Loucy (cell line): Measurements from ENCODE around the gene HEATR5B.

ENCODE experiments used
- H2AFZ ChIP-seq: fragments of 200-600 bp; sonication (generic); 2 replicates; pipeline ENCODE4 v1.6.0; 2016; ENCODE audit warnings: antibody characterized with exemption, mild to moderate bottlenecking, low read length, moderate library complexity
- H3F3A ChIP-seq: fragments of 200-600 bp; 2 replicates; pipeline ENCODE4 v1.6.0; 2016; ENCODE audit warnings: antibody characterized with exemption, low read depth, mild to moderate bottlenecking
- H3K27me3 ChIP-seq: fragments of 200-600 bp; sonication (generic); 2 replicates; pipeline ENCODE4 v1.6.1; 2014; ENCODE audit warnings: low read length, mild to moderate bottlenecking; ENCODE audit not compliant: insufficient read depth, poor library complexity, severe bottlenecking
- H3K36me3 ChIP-seq: fragments of 200-600 bp; sonication (generic); 2 replicates; pipeline ENCODE4 v1.6.1; 2016; ENCODE audit warnings: low read length; ENCODE audit not compliant: insufficient read depth
- H3K4me1 ChIP-seq: fragments of 200-600 bp; sonication (generic); 2 replicates; pipeline ENCODE4 v1.5.1; 2014; ENCODE audit warnings: low read length, mild to moderate bottlenecking; ENCODE audit not compliant: insufficient read depth, poor library complexity, severe bottlenecking
- H3K4me2 ChIP-seq: fragments of 200-600 bp; sonication (generic); 2 replicates; pipeline ENCODE4 v1.6.0; 2014; ENCODE audit warnings: antibody characterized with exemption, low read length, low read depth, mild to moderate bottlenecking; ENCODE audit not compliant: poor library complexity, severe bottlenecking
- H3K4me3 ChIP-seq: fragments of 200-600 bp; sonication (generic); 2 replicates; pipeline ENCODE4 v1.5.1; 2014; ENCODE audit warnings: low read length, mild to moderate bottlenecking, mixed read lengths; ENCODE audit not compliant: poor library complexity, severe bottlenecking
- H3K79me2 ChIP-seq: fragments of 200-600 bp; sonication (generic); 2 replicates; pipeline ENCODE4 v1.6.1; 2014; ENCODE audit warnings: low read length; ENCODE audit not compliant: insufficient read depth
- H3K9ac ChIP-seq: fragments of 200-600 bp; sonication (generic); 2 replicates; pipeline ENCODE4 v1.6.0; 2014; ENCODE audit warnings: mild to moderate bottlenecking, low read depth, low read length, moderate library complexity; ENCODE audit not compliant: poor library complexity, severe bottlenecking
- H3K9me2 ChIP-seq: fragments of 200-600 bp; sonication (generic); replicated peaks from 2 replicates; pipeline ENCODE4 v1.6.1; 2016; ENCODE audit warnings: low read depth, low read length, mixed read lengths
- H3K9me3 ChIP-seq: fragments of 200-600 bp; sonication (generic); 2 replicates; pipeline ENCODE4 v1.6.1; 2014; ENCODE audit warnings: mild to moderate bottlenecking, antibody characterized with exemption, low read length, low read depth; ENCODE audit not compliant: insufficient read depth
- H4K20me1 ChIP-seq: fragments of 200-600 bp; sonication (generic); 2 replicates; pipeline ENCODE4 v1.6.0; 2014; ENCODE audit warnings: antibody characterized with exemption, low read length, mild to moderate bottlenecking; ENCODE audit not compliant: insufficient read depth, poor library complexity, severe bottlenecking
- EZH2phosphoT487 ChIP-seq: fragments of 200-600 bp; IDR thresholded peaks from 2 replicates; pipeline ENCODE4 v1.6.1; 2018; ENCODE audit warnings: antibody characterized with exemption, mild to moderate bottlenecking, moderate library complexity, borderline replicate concordance
- TF ChIP-seq, protein P1 (sequence below): fragments of 200-600 bp; sonication (generic); conservative IDR thresholded peaks from 2 replicates; pipeline ENCODE4 v1.5.1; 2014; ENCODE audit warnings: mild to moderate bottlenecking, antibody characterized with exemption, low read length

HEATR5B gene

DNA sequence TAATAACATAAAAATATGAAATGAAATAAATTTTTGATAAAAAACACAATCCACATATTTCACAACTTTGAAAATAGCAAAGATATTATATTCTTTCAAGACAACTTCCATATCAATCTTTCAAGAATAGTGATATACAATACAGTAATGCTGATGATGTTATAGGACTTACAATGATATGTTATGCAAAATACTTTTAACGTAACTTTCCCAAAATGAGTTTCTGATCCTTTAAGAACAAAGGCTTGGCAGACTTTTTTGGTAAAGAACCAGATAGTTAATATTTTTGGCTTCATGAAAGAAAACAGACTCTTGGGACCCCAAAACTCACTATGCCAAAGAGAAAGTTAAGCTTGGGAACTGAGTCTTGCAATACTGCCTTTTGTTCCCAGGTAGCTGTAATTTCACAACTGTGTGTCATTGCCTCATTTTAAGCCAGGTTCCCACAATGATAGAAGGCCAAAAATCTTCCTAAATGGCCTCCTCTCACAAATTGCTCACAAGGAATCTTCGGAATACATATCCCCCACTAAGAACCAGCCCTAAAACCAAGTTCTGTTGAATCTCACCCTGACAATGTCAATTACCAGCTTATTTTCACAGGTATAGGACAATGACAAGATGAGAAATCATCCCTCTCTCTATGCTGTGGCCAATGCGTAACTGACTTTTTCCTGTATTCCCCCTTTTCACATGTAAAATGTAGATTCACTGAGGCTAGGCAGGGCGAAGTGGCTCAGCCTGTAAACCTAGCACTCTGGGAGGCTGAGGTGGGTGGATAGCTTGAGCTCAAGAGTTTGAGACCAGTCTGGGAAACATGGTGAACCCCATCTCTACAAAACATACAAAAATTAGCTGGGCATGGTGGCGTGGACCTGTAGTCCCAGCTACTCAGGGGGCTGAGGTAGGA is 63.0 kb downstream of the HEATR5B start:
- Histone ChIP-seq H3K4me1 (no peaks in the 10 kb centered on the region), H4K20me1 (no peaks in the 10 kb centered on the region), H3K36me3 (peaks cover 34% of the 10 kb centered on the region; the same call in 1 of the 2 replicates), H3K4me3 (no peak overlapping the region), H2AFZ (no peak overlapping the region), H3K27me3 (no peaks in the 10 kb centered on the region), H3K9ac (no peak overlapping the region), H3K9me2 (no peaks in the 10 kb centered on the region), H3K9me3 (no peaks in the 10 kb centered on the region), H3F3A (no peaks in the 10 kb centered on the region), H3K4me2 (no peak overlapping the region), H3K79me2 (no peaks in the 10 kb centered on the region)
- TF ChIP-seq EZH2phosphoT487: no peak
- TF ChIP-seq, protein P1, sequence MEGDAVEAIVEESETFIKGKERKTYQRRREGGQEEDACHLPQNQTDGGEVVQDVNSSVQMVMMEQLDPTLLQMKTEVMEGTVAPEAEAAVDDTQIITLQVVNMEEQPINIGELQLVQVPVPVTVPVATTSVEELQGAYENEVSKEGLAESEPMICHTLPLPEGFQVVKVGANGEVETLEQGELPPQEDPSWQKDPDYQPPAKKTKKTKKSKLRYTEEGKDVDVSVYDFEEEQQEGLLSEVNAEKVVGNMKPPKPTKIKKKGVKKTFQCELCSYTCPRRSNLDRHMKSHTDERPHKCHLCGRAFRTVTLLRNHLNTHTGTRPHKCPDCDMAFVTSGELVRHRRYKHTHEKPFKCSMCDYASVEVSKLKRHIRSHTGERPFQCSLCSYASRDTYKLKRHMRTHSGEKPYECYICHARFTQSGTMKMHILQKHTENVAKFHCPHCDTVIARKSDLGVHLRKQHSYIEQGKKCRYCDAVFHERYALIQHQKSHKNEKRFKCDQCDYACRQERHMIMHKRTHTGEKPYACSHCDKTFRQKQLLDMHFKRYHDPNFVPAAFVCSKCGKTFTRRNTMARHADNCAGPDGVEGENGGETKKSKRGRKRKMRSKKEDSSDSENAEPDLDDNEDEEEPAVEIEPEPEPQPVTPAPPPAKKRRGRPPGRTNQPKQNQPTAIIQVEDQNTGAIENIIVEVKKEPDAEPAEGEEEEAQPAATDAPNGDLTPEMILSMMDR: no peak

DNA sequence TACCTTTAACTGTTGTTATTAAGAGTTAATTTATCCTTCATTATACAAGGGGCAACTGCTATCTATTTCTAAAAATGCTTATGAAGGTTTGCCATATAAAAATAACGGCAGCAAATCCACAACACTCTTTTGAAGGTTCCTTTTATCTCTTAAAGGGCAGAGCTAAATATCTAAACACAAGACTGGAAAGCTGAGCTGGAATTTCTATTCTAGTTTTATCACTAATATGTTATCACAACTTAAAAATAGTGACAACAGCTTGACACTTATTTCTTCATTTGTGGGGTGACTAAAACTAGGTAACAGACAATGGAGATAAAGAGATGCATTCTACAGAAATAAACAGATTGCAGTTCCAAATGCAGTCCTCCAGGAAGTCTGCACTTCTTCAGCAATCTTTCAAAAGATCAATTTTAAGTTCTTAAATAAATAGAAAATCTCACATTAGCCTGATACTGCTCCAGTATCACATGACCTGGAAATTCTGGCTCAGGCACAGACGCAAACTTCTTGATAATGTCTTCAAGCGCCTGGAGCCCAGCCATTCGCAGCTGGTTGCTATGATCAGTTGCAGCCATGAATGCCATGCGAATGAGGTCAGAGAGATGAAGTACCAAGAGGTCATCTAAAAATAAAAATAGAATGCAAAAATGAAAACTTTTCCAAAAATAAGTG is 63.8 kb downstream of the HEATR5B start:
- H3K9me3 ChIP-seq: no peaks in the 10 kb centered on the region
- no peaks in the 10 kb centered on the region for H3F3A ChIP-seq
- no peaks in the 10 kb centered on the region for H3K9me2 ChIP-seq
- no peaks in the 10 kb centered on the region for H3K27me3 ChIP-seq
- no peak overlapping the region for H3K4me2 ChIP-seq
- no peaks in the 10 kb centered on the region for H3K79me2 ChIP-seq
- H4K20me1 ChIP-seq: no peaks in the 10 kb centered on the region
- H3K4me1 ChIP-seq: no peaks in the 10 kb centered on the region
- peaks cover 30% of the 10 kb centered on the region; the same call in 1 of the 2 replicates for H3K36me3 ChIP-seq
- H2AFZ ChIP-seq: no peak overlapping the region
- H3K9ac ChIP-seq: no peak overlapping the region
- H3K4me3 ChIP-seq: no peak overlapping the region
- TF ChIP-seq, protein P1: no peak
- TF ChIP-seq EZH2phosphoT487: no peak

DNA sequence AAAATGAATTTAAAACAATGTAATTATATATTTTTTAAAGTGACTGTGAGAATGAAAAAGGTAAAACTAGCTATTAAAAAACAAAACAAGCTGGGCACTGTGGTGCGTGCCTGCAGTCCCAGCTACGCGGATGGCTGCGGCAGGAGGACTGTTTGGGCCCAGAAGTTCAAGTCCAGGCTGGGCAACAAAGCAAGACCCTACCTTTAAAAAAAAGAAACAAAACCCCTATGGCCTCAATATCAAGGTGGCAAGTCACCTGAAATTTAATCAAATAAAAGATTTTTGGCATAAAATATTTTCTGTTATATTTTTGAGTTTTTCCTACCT is 70.9 kb downstream of the HEATR5B start:
- H3K36me3 ChIP-seq: peaks cover 24% of the 10 kb centered on the region

More for the DNA sequence above, 70.9 kb downstream of the HEATR5B start:
- H3K9me2 ChIP-seq: no peaks in the 10 kb centered on the region
- H3K4me2 ChIP-seq: no peak overlapping the region
- H3K4me3 ChIP-seq: no peak overlapping the region
- TF ChIP-seq, protein P1: no peak
- TF ChIP-seq EZH2phosphoT487: no peak
- no peak overlapping the region for H2AFZ ChIP-seq
- no peaks in the 10 kb centered on the region for H3K9me3 ChIP-seq
- H3K4me1 ChIP-seq: no peaks in the 10 kb centered on the region
- no peaks in the 10 kb centered on the region for H3K79me2 ChIP-seq
- no peaks in the 10 kb centered on the region for H4K20me1 ChIP-seq
- H3F3A ChIP-seq: no peaks in the 10 kb centered on the region
- no peak overlapping the region for H3K9ac ChIP-seq
- no peaks in the 10 kb centered on the region for H3K27me3 ChIP-seq
